Activated CD4-positive, CD25-positive, alpha-beta regulatory T cell (primary cell): Measurements from ENCODE around the gene STPG3.
"Not testable (repeated sequence)": the region's sequence is repeated elsewhere in the genome, so short reads cannot be mapped to it uniquely, and the experiment has no call there.

Experiments used
- DNase-seq, 4 experiments: peaks; one replicate each; lab custom pipeline; 2025; lab: John Stamatoyannopoulos, UW

Gene STPG3

DNA sequence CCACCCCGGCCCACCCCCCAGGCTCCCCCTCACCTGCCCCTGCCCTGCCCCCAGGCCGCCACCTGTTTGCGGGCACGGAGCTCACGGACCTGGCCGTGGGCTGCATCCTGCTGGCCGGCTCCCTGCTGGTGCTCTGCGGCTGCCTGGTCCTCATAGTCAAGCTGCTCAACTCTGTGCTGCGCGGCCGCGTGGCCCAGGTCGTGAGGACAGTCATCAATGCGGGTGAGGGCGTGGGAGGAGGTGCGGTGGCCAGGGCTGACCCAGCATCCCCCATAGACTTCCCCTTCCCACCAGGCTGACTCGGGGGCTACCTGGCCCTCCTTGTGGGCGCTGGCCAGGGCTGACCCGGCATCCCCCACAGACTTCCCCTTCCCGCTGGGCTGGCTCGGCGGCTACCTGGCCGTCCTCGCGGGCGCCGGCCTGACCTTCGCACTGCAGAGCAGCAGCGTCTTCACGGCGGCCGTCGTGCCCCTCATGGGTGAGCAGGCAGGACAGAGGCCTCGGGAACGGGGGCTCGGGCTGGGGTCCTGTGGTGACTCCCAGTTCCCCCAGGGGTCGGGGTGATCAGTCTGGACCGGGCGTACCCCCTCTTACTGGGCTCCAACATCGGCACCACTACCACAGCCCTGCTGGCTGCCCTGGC, 16.9 kb upstream of the STPG3 start:
- DNase-seq, result no peak

GRCh38 chr9:137234758-137235423, 16.2 kb upstream of the STPG3 start:
- DNase-seq, result no peak

GRCh38 chr9:137235424-137236237, 15.5 kb upstream of the STPG3 start:
- DNase-seq, result no peak

- peak; percentile 83 to 88 (median 86) for DNase-seq
These were observed 14.7 kb upstream of the STPG3 start for GRCh38 chr9:137236238-137236935.

DNA sequence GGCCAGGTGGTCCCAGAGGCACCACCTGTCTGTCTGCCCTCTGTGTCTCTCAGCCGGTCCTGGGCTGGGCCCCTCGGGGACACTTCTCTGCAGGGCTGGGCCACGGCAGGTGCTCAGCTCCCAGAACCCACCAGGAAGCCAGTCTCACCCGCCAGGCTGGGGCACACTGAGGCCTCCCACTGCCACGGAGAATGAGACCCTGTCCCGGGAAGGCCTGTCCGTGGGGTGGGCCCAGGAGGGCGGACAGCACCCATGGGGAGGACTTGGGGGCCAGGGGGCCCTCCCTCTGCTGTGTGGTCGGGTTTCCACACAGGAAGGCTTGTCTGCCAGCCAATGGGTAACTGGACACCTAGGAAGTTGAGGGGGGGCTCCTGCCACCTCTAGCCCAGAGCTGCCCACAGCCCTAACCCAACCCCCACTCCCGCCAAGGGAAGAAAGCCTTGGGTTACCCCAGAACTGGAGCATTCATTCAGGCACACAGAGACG, 14.1 kb upstream of the STPG3 start:
- no peak for DNase-seq

GRCh38 chr9:137237759-137238726, 13.0 kb upstream of the STPG3 start:
- no peak for DNase-seq

DNA sequence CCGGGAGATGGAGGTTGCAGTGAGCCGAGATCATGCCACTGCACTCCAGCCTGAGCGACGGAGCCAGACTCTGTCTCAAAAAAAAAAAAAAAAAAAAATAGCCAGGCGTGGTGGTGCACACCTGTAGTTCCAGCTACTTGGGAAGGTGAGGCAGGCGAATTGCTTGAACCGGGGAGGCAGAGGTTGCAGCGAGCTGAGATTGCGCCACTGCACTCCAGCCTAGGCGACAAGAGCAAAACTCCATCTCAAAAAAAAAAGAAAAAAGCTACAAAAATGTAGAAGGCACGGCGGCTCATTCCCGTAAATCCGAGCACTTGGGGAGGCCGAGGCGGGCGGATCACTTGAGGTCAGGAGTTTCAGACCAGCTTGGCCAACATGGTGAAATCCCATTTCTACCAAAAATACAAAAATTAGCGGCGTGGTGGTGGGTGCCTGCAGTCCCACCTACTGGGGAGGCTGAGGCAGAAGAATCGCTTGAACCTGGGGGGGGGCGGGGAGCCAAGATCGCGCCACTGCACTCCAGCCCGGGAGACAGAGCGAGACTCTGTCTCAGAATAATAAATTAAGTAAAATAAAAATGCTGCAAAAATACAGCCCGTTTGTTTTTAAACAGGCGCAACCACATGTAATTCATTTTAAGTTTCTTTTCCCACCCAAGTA, 11.4 kb upstream of the STPG3 start:
- not testable (repeated sequence) for DNase-seq

DNA sequence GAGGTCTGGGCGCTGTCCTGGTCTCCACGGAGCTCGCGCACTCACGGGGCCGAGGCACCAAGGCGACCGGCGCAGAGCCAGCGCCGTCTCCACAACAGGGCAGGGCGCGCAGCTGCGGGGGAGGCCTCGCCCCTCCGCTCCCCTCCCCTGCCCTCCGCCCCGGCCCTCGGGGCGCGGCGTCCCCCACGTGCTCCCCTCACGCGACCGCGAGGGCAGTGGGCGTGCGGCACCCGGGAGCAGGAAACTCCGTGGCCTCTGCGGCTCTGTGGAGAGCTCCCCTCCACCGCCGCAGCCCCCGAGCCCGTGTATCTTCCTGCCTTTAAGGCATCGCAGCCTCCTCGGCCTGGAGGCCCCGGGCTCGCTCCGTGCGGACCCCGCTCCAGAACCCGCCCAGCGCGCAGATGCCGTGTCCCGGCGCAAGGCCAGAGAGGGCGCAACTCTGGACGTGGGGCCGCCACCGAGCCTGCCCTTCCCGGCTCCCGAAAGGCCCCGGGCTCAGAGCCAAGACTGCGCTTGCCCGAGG, 10.7 kb upstream of the STPG3 start:
- peak; percentile 60 to 69 (median 65) for DNase-seq

DNA sequence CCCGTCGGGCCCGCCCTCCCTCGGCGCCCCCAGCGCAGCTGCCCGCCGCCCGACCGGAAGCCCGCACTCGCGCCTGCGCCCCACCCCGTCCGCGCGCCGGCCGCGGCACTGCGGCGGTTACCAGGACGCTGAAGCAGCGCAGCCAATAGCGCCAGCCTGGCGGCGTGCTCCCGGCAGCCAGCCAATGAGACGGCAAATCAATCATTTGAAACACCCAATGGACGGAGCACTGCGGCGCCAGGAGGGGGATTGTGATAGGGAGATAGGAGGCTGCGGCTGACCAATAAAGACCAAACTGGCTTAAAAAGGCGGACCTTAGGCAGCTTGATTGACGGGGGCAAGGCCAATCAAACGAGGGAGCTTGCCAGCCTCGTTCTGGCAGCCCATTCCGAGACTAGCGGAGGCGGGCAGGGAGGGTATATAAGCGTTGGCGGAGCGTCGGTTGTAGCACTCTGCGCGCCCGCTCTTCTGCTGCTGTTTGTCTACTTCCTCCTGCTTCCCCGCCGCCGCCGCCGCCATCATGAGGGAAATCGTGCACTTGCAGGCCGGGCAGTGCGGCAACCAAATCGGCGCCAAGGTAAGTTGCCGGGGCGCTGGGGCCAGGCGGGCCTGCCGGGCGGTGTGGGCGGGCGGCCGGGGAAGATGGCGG, 10.1 kb upstream of the STPG3 start, which contains the start of gene TUBB4B:
TUBB4B (plus strand) TSS at position 447 of the 649 bp plus-strand sequence; CDS start at position 521, 74 bp downstream.
- peak; percentile 91 to 100 (median 96) for DNase-seq

DNA sequence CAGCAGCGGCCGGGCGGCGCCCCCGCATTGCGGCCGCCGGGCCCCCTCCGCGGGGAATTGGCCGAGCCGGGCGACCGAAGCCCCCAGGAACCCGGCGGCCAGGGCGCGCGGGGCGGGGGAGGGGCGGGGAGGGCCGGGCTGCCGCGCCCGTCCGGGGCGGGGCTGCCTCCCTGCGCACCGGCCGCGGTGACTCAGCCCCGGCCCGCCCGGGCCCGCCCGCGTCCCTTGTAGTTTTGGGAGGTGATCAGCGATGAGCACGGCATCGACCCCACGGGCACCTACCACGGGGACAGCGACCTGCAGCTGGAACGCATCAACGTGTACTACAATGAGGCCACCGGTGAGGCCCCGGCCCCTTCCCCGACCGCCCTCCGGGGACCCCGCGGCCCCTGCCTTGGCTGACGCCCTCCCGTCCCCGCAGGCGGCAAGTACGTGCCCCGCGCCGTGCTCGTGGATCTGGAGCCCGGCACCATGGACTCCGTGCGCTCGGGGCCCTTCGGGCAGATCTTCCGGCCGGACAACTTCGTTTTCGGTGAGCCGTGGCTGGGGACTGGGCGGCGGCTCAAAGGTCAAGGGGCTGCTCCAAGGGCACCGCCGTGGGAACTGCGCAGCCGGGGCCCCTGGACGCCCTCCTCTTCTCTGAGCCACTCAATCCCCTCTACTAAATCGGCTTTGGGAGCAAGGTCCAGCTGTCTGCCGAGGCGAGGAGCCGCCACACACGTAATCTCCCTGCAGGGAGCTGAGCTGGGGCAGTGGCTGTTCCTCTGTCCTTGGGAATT, 9.4 kb upstream of the STPG3 start:
- peak; percentile 37 to 69 (median 50) for DNase-seq

GRCh38 chr9:137242269-137243203, 8.6 kb upstream of the STPG3 start:
- no peak for DNase-seq

DNA sequence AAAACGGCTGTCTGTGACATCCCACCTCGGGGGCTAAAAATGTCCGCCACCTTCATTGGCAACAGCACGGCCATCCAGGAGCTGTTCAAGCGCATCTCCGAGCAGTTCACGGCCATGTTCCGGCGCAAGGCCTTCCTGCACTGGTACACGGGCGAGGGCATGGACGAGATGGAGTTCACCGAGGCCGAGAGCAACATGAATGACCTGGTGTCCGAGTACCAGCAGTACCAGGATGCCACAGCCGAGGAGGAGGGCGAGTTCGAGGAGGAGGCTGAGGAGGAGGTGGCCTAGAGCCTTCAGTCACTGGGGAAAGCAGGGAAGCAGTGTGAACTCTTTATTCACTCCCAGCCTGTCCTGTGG, 7.8 kb upstream of the STPG3 start:
- not testable (repeated sequence) for DNase-seq

DNA sequence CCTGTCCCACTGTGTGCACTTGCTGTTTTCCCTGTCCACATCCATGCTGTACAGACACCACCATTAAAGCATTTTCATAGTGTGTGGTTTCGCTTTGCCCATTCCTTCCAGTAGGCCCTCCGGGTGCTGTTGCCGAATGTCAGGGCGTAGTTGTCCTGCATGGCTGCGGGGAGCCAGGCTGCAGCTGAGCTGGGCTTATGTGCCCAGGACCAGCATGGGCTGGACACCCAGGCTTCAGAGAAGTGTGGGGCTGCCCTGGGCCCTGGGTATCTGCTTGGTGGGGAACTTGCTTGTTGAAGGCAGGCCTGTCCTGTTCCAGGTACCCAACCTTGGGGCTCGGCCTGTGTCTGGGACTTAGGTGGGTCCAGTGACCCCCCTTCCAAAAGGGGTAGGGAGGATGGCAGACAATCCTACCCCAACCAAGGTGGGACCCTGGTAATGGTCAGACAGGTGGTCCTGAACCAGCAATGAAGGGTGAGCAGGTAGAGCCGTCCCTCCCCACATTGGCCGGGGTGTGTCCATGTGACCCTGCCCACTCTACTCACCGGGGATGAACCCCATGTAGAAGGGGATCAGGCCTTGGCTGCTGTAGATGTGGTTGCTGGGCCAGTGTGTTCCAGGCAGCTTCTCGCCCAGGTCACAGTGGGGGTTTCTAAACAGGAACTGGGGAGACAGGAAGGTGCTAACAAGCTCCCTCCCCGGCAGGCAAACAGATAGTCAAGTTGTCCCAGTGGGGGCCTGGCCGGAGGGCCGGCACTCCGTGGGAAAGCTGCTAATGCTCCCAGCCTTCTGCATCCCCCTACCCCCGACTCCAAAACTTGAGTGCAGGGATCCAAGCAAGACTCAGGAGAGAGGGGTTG, 7.2 kb upstream of the STPG3 start:
- no peak for DNase-seq

GRCh38 chr9:137244486-137245449, 6.3 kb upstream of the STPG3 start:
- DNase-seq, result no peak
